Sciatic nerve (tissue), 2 donors: ENCODE measurements around the gene HMCN1. TPM values are rescaled to one million over a fixed set of nuclear protein-coding genes. Genes with fewer than 3 reads are reported as not detected.

Source experiments
- ATAC-seq: fragments of 200-7000 bp; cut with Tn5 transposase; one replicate; pipeline ENCODE4 v1.9.1; 2020; ENCODE audit warnings: mild to moderate bottlenecking, moderate library complexity
- DNase-seq: peaks from one replicate; pipeline ENCODE4 v3.0.0-alpha.2; 2020; ENCODE audit warnings: low spot score
- intact Hi-C: fragments of 100-400 bp; cut with DNase I; formaldehyde crosslinking; loops from one replicate; pipeline ENCODE4 v1.14.2; 2022
- total RNA-seq: library from RNA; stranded (reverse); fragmentation: NEBNext Ultra II Directional; extraction: Animal tissue kit (Norgen Biotek cat#: 25700); gene quantifications from one replicate; pipeline ENCODE4 v1.2.1, GENCODE V29; 2021
- donor health status: DM: no; HTN: no; CAD: no.
- donor health status: DM: no; HTN: no; CAD: no.

The HMCN1 gene
- total RNA-seq, 1 donor from 2014 or later = 6.9 TPM

GRCh38 chr1:186091222-186091720, 357.1 kb downstream of the HMCN1 start:
- intact Hi-C loops = no loop called here
- no peak for DNase-seq
- ATAC-seq = no peak

GRCh38 chr1:186093437-186093836, 359.2 kb downstream of the HMCN1 start:
- no peak for DNase-seq
- intact Hi-C loops = no loop called here
- no peak for ATAC-seq

GRCh38 chr1:186094172-186094571, 360.0 kb downstream of the HMCN1 start:
- ATAC-seq = no peak
- intact Hi-C loops = no loop called here
- no peak for DNase-seq

DNA sequence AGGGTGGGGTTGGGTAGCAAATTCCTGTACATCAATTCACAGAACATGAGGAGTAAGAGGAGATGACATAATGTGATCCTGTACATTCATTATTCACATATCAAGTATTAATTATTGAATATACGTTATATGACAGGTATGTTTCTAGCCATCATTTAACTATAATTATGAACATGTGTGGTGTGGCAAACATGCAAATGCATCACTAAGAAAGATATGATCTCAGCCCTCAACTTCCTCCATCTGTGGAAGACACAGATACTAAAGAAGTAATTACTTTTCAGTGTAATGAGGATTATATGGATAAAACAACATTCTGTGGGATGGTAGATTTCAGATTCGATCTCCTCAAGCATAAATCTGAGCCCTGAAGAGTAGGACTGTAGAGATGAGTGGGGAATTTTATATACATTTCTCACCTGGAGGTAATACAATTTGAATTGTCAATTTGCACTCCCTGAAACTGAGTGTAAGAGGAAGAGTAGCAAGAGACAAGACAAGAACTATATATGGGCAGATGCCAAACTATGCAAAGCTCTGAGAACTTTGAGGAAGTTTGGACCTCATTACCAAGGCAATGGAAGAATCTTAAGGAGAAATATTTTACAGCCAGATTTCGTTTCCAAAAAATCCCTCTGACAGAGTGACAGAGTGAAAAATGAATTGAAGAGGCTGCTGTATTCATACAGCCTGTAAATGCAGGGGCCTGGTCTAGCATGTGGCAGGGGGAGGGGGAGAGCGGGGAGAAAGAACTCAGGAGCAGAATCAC, 365.3 kb downstream of the HMCN1 start:
- ATAC-seq (no peak), DNase-seq (no peak)
- intact Hi-C loops = no loop called here

DNA sequence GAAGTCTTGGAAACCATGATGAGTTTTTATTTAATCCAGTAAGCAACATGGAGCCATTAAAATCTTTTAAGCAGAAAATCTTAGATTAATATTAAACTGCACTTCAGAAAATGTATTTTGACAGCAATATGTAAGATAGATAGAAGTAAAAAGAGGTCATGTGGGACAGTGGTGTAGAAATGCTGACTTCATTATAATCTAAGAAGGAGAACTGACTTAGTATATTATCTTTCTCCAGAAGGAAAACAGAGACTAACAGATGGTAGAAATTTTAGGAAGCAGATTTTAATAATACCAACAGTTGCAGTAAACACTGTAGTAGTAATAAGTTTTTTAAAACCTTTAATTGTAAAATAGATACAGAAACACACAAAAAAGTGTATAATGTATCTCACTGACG, 367.9 kb downstream of the HMCN1 start:
- intact Hi-C loops = no loop called here
- ATAC-seq = no peak

GRCh38 chr1:186102547-186103148, 368.5 kb downstream of the HMCN1 start:
- peak; percentile 86 for ATAC-seq
- no peak for DNase-seq
- intact Hi-C loops = no loop called here

More for the DNA sequence above, 367.9 kb downstream of the HMCN1 start:
- no peak for DNase-seq

GRCh38 chr1:186104459-186104858, 370.3 kb downstream of the HMCN1 start:
- ATAC-seq (no peak), DNase-seq (no peak)
- intact Hi-C loops = no loop called here

DNA sequence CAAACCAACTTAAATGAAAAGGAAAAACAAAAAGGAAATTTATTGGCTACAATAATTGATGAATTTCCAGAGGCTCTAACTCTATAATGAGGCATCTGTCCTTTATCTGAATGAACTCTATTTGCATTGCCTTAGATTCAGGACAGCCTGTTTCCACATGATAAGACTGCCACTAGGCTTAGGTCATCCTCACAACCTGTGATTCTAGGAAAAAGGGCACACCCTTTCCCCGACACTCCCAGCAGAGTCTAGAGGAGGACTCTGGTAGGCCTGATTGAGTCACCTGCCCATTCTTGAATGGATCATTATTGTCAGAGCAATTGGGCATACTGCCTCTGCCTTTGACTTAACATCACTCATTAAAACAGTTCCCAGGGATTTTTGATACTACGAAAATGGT, 378.1 kb downstream of the HMCN1 start:
- intact Hi-C loops = no loop called here
- DNase-seq (no peak), ATAC-seq (no peak)

DNA sequence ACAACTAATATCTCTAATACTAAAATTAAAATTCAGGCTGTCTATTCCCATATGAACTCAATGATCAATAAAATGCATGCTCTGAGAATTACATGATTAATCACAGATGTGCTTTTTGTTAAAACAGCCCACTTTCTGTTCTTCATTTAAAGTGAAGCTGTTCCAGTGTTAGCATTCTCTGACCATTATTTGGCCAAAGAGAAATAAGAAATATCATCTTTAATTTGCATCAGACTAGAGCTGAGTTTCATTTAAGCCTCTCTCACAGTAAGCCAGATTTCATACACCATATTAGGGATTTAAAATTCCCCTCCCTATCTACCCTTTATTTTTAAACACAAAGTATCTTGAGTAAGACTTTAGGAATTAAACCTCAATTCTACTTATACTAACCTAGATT, 379.3 kb downstream of the HMCN1 start:
- intact Hi-C loops = no loop called here
- ATAC-seq (no peak), DNase-seq (no peak)

DNA sequence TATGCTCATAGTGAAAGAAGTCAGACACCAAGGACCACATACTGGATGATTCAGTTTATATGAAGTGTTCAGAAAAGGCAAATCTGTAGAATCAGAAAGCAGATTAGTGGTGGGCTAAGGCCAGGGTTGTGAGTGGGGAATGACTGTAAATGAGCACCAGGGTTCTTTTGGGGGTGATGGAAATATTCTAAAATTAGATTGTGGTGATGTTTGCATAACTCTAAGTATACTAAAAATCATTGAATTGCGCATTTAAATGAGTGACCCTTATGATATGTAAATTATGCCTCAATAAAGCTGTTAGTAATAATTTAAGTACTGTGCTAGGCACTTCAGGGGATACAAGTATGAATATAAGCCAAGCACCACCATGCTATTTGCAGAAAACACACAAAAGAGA, 384.5 kb downstream of the HMCN1 start:
- ATAC-seq = no peak
- intact Hi-C loops = no loop called here
- no peak for DNase-seq

- intact Hi-C loops = no loop called here
- ATAC-seq (no peak), DNase-seq (no peak)
Measured at GRCh38 chr1:186122837-186123236, 388.6 kb downstream of the HMCN1 start.

DNA sequence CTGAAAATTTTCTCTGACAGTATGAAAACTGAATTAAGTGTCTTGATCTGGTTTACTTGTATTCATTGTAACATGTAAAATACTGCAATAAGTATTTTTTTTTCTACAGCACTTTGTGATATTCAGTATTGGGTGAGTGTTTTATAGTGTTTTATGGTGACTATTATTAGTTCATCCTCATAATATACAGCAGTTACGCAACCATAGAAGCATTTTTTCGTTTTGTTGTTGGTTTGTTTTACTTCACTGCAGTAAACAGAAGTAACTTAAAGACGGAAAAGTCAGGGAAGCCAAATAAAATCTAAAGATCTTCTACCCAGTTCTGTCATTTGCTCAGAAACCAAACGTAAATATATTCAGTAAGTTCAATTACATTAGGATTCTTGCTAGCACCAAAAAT, 390.8 kb downstream of the HMCN1 start:
- ATAC-seq (no peak), DNase-seq (no peak)
- intact Hi-C loops = no loop called here

DNA sequence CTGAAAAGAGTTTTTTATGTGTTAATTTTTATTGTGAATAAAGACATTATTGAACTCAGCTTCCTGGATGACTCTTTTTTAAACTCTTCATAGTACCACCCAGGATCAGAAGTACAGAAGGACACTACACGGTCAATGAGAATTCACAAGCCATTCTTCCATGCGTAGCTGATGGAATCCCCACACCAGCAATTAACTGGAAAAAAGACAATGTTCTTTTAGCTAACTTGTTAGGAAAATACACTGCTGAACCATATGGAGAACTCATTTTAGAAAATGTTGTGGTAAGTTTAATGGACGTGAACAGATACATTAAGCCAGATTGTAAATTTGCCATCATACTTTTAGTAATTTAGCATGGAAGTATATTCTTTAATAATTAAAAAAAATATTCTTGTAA, 391.3 kb downstream of the HMCN1 start:
- no peak for DNase-seq
- intact Hi-C loops = no loop called here
- no peak for ATAC-seq

DNA sequence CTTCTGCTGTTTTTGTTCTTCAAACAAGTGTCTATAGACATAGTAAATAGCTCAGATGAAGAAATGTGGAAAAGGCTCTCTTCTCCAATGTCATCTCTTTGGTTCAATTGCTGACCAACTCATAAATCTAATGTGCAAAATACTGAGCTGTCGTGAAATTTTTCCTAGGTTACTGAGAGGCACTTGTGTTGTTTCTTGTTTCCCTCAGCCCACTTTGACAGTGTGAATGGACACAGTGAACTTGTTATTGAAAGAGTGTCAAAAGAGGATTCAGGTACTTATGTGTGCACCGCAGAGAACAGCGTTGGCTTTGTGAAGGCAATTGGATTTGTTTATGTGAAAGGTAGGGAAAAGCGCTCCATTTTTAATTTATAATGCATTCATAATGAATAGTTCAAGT, 395.6 kb downstream of the HMCN1 start:
- intact Hi-C loops = no loop called here
- ATAC-seq = no peak

GRCh38 chr1:186139115-186139514, 404.9 kb downstream of the HMCN1 start:
- intact Hi-C loops = no loop called here
- ATAC-seq (no peak), DNase-seq (no peak)

More for the DNA sequence above, 395.6 kb downstream of the HMCN1 start:
- no peak for DNase-seq

DNA sequence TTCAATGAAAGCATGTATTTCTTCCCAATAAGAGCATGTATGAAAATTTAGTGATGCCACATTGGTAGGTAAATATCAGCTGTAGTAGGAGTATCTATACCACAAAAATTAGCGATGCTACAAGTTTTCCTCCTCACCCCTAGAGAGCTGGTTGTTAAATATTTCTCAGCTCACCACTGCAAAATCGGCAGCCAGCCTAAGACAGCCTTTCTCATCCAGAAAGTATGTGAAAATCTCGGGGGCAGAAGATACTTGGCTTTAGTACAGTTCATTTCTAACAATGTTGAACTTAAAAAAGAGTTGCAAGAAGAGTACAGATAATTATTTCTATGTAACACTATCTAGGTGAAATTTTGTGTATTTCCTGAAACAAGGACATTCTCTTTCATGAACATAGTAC, 405.5 kb downstream of the HMCN1 start:
- DNase-seq (no peak), ATAC-seq (peak; percentile 84)
- intact Hi-C loops = no loop called here

GRCh38 chr1:186142159-186142558, 408.0 kb downstream of the HMCN1 start:
- ATAC-seq = no peak
- DNase-seq = no peak
- intact Hi-C loops = no loop called here

GRCh38 chr1:186142916-186143315, 408.7 kb downstream of the HMCN1 start:
- no peak for ATAC-seq
- no peak for DNase-seq
- intact Hi-C loops = no loop called here

GRCh38 chr1:186143481-186143880, 409.3 kb downstream of the HMCN1 start:
- intact Hi-C loops = no loop called here
- no peak for ATAC-seq

DNA sequence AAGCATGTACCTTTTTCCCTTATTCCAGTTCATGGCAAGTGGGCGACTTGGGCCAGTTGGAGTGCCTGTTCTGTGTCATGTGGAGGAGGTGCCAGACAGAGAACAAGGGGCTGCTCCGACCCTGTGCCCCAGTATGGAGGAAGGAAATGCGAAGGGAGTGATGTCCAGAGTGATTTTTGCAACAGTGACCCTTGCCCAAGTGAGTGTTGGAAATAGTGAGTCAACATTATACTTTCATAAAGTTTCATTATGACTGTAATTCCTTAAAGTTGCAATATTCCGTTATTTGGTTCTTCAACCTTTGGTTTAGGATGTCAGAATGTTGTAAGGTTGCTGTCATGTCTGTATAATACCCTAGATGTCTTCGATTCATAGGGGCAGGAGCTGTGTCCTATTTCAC, 410.3 kb downstream of the HMCN1 start:
- ATAC-seq = no peak
- intact Hi-C loops = no loop called here
- no peak for DNase-seq

More at GRCh38 chr1:186143481-186143880, 409.3 kb downstream of the HMCN1 start:
- DNase-seq = no peak

DNA sequence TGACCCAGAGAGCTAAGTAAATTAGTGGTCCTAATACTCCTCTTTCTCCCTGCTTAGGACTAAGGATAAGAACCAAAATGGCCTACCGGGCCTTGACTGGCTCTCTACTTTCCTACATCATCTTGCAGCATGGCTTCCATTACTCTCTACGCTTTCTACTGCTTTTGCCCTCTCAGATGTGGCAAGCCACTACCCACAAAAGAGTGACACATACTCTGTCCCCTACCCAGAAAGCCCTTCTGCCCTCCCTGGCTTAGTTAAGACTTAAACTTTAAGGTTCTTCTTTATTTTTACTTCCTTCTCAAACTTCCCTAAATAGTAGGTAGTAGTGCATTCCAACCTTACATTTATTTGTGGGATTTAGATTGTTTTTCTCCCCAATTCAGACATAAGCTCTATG, 412.8 kb downstream of the HMCN1 start:
- DNase-seq (no peak), ATAC-seq (no peak)
- intact Hi-C loops = no loop called here
